HCT116 (cell line): Measurements from ENCODE around the gene ST3GAL3. TPM values are rescaled to one million over a fixed set of nuclear protein-coding genes. Genes with fewer than 3 reads are reported as not detected.
A peak's percentile ranks its signal among the peaks of the same experiment; 100 is the strongest.

Experiments
- ATAC-seq: fragments of 200-7000 bp; cut with Tn5 transposase; 2 replicates; pipeline ENCODE4 v1.9.1; 2020; ENCODE audit warnings: mild to moderate bottlenecking, moderate library complexity
- BruUV-seq: library from RNA; stranded (reverse); fragments of 400-500 nt; replicated peaks from 2 replicates; lab custom pipeline; 2021; lab: Mats Ljungman, UMichigan
- CTCF ChIA-PET: fragments of 300-600 bp; sonication (Branson Sonifier 250); formaldehyde crosslinking; loops from one replicate; lab custom pipeline; 2021; ENCODE audit warnings: antibody characterized with exemption; lab: Charles Lee
- POLR2A ChIA-PET: fragments of 300-600, 350-600 bp; sonication (Branson Sonifier 250); formaldehyde crosslinking; loops from one replicate; lab custom pipeline; 2021; ENCODE audit warnings: antibody characterized with exemption; lab: Charles Lee
- RAD21 ChIA-PET, 2 experiments: fragments of 300-600 bp; sonication (Branson Sonifier 250); formaldehyde crosslinking; loops; one replicate each; lab custom pipeline; 2023; ENCODE audit warnings: low total read pairs in 2 of 2; ENCODE audit not compliant: uncharacterized antibody in 2 of 2, unreplicated experiment in 2 of 2, low non-redundant PET in 1 of 2; lab: Charles Lee
- DNase-seq: peaks from one replicate; pipeline ENCODE4 v3.0.0-alpha.2; 2010; ENCODE audit warnings: low read depth, low spot score
- H2AFZ ChIP-seq: fragments of 200-600 bp; shearing (Covaris generic), sonication (generic); 2 replicates; pipeline ENCODE4 v1.6.1; 2017; ENCODE audit warnings: low read depth, mixed run types, mixed read lengths, antibody characterized with exemption, low read length; ENCODE audit not compliant: poor library complexity, severe bottlenecking
- H3K27ac ChIP-seq: 2 replicates; pipeline ENCODE4 v1.5.1; 2012; ENCODE audit warnings: low read depth, low read length
- H3K27me3 ChIP-seq: fragments of 200-600 bp; sonication (generic); 2 replicates; pipeline ENCODE4 v1.6.1; 2016; ENCODE audit warnings: mixed run types, low read length, mixed read lengths; ENCODE audit not compliant: insufficient read depth
- H3K36me3 ChIP-seq, 2 experiments: fragments of 200-500 bp in 1 of 2; fragments of 200-600 bp in 1 of 2; sonication (Bioruptor generic) in 1 of 2; sonication (generic) in 1 of 2; 2 replicates each; pipeline versions ENCODE4 v1.5.1 to v1.6.1; 2014 to 2016; ENCODE audit warnings: low read length in 2 of 2, inconsistent platforms in 1 of 2, mixed read lengths in 1 of 2, mixed run types in 1 of 2; ENCODE audit not compliant: insufficient read depth in 2 of 2, control insufficient read depth in 1 of 2
- H3K4me1 ChIP-seq, 2 experiments: fragments of 200-600 bp in 1 of 2; sonication (generic) in 1 of 2; 2 replicates each; pipeline versions ENCODE4 v1.5.1 to v1.6.1; 2012 to 2017; ENCODE audit warnings: low read length in 2 of 2, inconsistent platforms in 1 of 2, mild to moderate bottlenecking in 1 of 2, mixed read lengths in 1 of 2, mixed run types in 1 of 2, moderate library complexity in 1 of 2; ENCODE audit not compliant: insufficient read depth in 2 of 2, control insufficient read depth in 1 of 2
- H3K4me2 ChIP-seq: fragments of 200-600 bp; sonication (generic); 2 replicates; pipeline ENCODE4 v1.6.1; 2017; ENCODE audit warnings: mixed run types, low read length, mixed read lengths
- H3K4me3 ChIP-seq, 2 experiments: fragments of 200-600 bp in 1 of 2; sonication (generic) in 1 of 2; replicated peaks in 1 of 2; 2 replicates each; pipeline ENCODE4 v1.5.1; 2011 to 2016; ENCODE audit warnings: low read length in 2 of 2, control low read depth in 1 of 2, low read depth in 1 of 2, mild to moderate bottlenecking in 1 of 2, mixed read lengths in 1 of 2, mixed run types in 1 of 2
- H3K79me2 ChIP-seq: fragments of 200-600 bp; sonication (generic); 2 replicates; pipeline ENCODE4 v1.6.1; 2017; ENCODE audit warnings: mild to moderate bottlenecking, mixed run types, low read length, moderate library complexity, mixed read lengths; ENCODE audit not compliant: insufficient read depth
- H3K9ac ChIP-seq: fragments of 200-600 bp; sonication (generic); 2 replicates; pipeline ENCODE4 v1.6.1; 2016; ENCODE audit warnings: low read length, mixed read lengths
- H3K9me2 ChIP-seq: fragments of 200-600 bp; sonication (generic), shearing (Covaris generic); 2 replicates; pipeline ENCODE4 v1.6.1; 2017; ENCODE audit warnings: mixed run types, mild to moderate bottlenecking, moderate library complexity; ENCODE audit not compliant: insufficient read depth
- H3K9me3 ChIP-seq, 2 experiments: fragments of 200-500 bp in 1 of 2; fragments of 200-600 bp in 1 of 2; sonication (Bioruptor generic) in 1 of 2; sonication (generic) in 1 of 2; 2 replicates each; pipeline ENCODE4 v1.6.1; 2014 to 2017; ENCODE audit warnings: low read length in 2 of 2, mixed read lengths in 2 of 2, inconsistent platforms in 1 of 2, low read depth in 1 of 2, mild to moderate bottlenecking in 1 of 2, mixed run types in 1 of 2, moderate library complexity in 1 of 2; ENCODE audit not compliant: control insufficient read depth in 1 of 2, insufficient read depth in 1 of 2
- H4K20me1 ChIP-seq: fragments of 200-600 bp; sonication (generic), shearing (Covaris generic); 2 replicates; pipeline ENCODE4 v1.6.1; 2017; ENCODE audit warnings: mixed run types, mild to moderate bottlenecking, moderate library complexity; ENCODE audit not compliant: insufficient read depth
- CBX3 ChIP-seq: IDR thresholded peaks from 2 replicates; pipeline ENCODE4 v1.6.1; 2012; ENCODE audit warnings: low read depth
- CEBPB ChIP-seq: IDR thresholded peaks from 2 replicates; pipeline ENCODE4 v1.6.1; 2012; ENCODE audit warnings: low read depth
- EGR1 ChIP-seq: IDR thresholded peaks from 2 replicates; pipeline ENCODE4 v1.6.1; 2012; ENCODE audit warnings: low read depth
- ELF1 ChIP-seq: IDR thresholded peaks from 2 replicates; pipeline ENCODE4 v1.6.1; 2012; ENCODE audit warnings: low read depth, borderline replicate concordance
- EZH2 ChIP-seq: fragments of 200-600 bp; sonication (generic); IDR thresholded peaks from 2 replicates; pipeline ENCODE4 v1.6.1; 2017; ENCODE audit warnings: antibody characterized with exemption, mixed run types
- EZH2phosphoT487 ChIP-seq: fragments of 200-600 bp; IDR thresholded peaks from 2 replicates; pipeline ENCODE4 v1.6.1; 2018; ENCODE audit warnings: antibody characterized with exemption, borderline replicate concordance
- FOSL1 ChIP-seq: IDR thresholded peaks from 2 replicates; pipeline ENCODE4 v1.6.1; 2012; ENCODE audit warnings: low read depth
- JUND ChIP-seq: IDR thresholded peaks from 2 replicates; pipeline ENCODE4 v1.6.1; 2012
- POLR2A ChIP-seq: IDR thresholded peaks from 2 replicates; pipeline ENCODE4 v1.7.0; 2011; ENCODE audit warnings: borderline replicate concordance; ENCODE audit not compliant: insufficient read depth, insufficient read length; ENCODE audit errors: extremely low read depth
- POLR2AphosphoS5 ChIP-seq: IDR thresholded peaks from 2 replicates; pipeline ENCODE4 v1.6.1; 2011; ENCODE audit warnings: mild to moderate bottlenecking, low read depth, low read length, moderate library complexity
- RAD21 ChIP-seq: IDR thresholded peaks from 2 replicates; pipeline ENCODE4 v1.6.1; 2012; ENCODE audit warnings: low read depth, mild to moderate bottlenecking
- SIN3A ChIP-seq: IDR thresholded peaks from 2 replicates; pipeline ENCODE4 v1.6.1; 2012; ENCODE audit warnings: low read depth
- SP1 ChIP-seq: IDR thresholded peaks from 2 replicates; pipeline ENCODE4 v1.6.1; 2012; ENCODE audit warnings: low read depth
- TCF7L2 ChIP-seq: IDR thresholded peaks from 2 replicates; pipeline ENCODE4 v1.7.0; 2011; ENCODE audit warnings: borderline replicate concordance, inconsistent platforms; ENCODE audit not compliant: insufficient read depth, insufficient read length; ENCODE audit errors: extremely low read depth
- YY1 ChIP-seq: IDR thresholded peaks from 2 replicates; pipeline ENCODE4 v1.6.1; 2011; ENCODE audit warnings: low read length, low read depth, moderate library complexity, mild to moderate bottlenecking; ENCODE audit not compliant: insufficient replicate concordance; ENCODE audit errors: extremely low read depth
- ZNF274 ChIP-seq: fragments of 200-500 bp; sonication (Bioruptor generic); IDR thresholded peaks from 2 replicates; pipeline ENCODE4 v1.6.1; 2014; ENCODE audit warnings: mild to moderate bottlenecking, low read depth, low read length, inconsistent platforms
- intact Hi-C: fragments of 100-400 bp; cut with micrococcal nuclease; formaldehyde crosslinking; loops from 2 replicates; pipeline ENCODE4 v1.10.0; 2022
- total RNA-seq: library from RNA; stranded (reverse); gene quantifications from one replicate; pipeline ENCODE4 v1.2.1, GENCODE V29; 2021; ENCODE audit not compliant: unreplicated experiment
- TF ChIP-seq, protein P1 (sequence below): IDR thresholded peaks from 2 replicates; pipeline ENCODE4 v1.6.1; 2012; ENCODE audit warnings: low read depth
- TF ChIP-seq, protein P2 (sequence below): IDR thresholded peaks from 2 replicates; pipeline ENCODE4 v1.6.1; 2012
- TF ChIP-seq, protein P3 (sequence below): IDR thresholded peaks from 2 replicates; pipeline ENCODE4 v1.6.1; 2012

ST3GAL3 gene
- total RNA-seq, 1 experiment from 2014 or later, result 7.2 TPM

DNA sequence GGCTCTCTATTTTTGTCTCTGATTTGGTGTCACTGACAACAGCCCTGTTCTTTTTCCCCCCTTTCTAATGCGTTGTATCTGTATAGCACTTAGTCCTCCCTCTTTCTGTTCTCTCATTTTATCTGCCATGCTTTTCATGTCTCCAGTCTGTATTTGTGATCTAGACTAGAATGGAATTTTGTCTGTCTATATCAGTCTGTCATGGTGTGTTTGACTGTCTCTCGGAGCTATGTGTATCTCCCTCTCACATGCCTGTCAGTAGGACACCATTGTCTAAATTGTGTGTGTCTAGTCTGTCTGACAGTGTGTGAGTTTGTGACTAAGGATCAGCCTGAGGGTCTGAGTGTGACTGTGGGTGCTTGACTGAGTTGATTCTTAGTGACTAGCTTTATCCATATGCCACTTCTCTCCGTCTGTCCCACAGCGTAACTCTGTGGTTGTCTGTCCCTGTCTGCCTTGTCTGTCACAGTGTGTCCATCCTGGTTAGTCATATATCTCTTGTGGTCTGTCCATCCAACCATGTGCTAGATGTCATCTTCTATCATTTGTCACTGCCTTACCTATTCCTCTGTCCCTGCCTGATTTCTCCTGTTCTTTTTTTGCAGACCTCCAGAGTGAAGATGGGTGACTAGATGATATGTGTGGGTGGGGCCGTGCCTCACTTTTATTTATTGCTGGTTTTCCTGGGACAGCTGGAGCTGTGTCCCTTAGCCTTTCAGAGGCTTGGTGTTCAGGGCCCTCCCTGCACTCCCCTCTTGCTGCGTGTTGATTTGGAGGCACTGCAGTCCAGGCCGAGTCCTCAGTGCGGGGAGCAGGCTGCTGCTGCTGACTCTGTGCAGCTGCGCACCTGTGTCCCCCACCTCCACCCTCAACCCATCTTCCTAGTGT is 270.3 kb downstream of the ST3GAL3 start:
- H3K27ac ChIP-seq, result peak overlapping the region; percentile 81

More for the DNA sequence above, 270.3 kb downstream of the ST3GAL3 start:
- DNase-seq, result no peak
- Histone ChIP-seq H4K20me1 (no peaks in the 10 kb centered on the region), H3K9ac (peak overlapping the region; percentile 77), H3K9me3 (no peaks in the 10 kb centered on the region), H3K79me2 (peaks cover 73% of the 10 kb centered on the region), H3K4me2 (peak overlapping the region; percentile 87), H3K4me3 (peak overlapping the region in 1 of 2 experiments; percentile 73; a peak in 2 of 4 replicates), H3K4me1 (peaks cover 21 to 61% of the 10 kb centered on the region in 2 experiments), H2AFZ (no peak overlapping the region), H3K9me2 (no peaks in the 10 kb centered on the region), H3K36me3 (peaks cover 10 to 44% of the 10 kb centered on the region in 2 experiments; a peak in 3 of 4 replicates), H3K27me3 (no peaks in the 10 kb centered on the region)
- ChIA-PET POLR2A (interaction anchor here (0.6 kb wide), 1 partner anchor 330 kb away, joined by 3 read pairs; no protein-coding TSS in a partner anchor), RAD21 (no interaction called here), CTCF (interaction anchor here (1.3 kb wide), 1 partner anchor 71 kb away, joined by 3 read pairs; no protein-coding TSS in a partner anchor)
- TF ChIP-seq TCF7L2 (no peak), CBX3 (no peak), JUND (no peak), CEBPB (no peak), EGR1 (no peak), POLR2A (no peak), EZH2 (no peak), POLR2AphosphoS5 (no peak), YY1 (no peak), FOSL1 (no peak), EZH2phosphoT487 (no peak), RAD21 (no peak), ZNF274 (no peak), SP1 (no peak), SIN3A (no peak), ELF1 (no peak)
- TF ChIP-seq, protein P1, sequence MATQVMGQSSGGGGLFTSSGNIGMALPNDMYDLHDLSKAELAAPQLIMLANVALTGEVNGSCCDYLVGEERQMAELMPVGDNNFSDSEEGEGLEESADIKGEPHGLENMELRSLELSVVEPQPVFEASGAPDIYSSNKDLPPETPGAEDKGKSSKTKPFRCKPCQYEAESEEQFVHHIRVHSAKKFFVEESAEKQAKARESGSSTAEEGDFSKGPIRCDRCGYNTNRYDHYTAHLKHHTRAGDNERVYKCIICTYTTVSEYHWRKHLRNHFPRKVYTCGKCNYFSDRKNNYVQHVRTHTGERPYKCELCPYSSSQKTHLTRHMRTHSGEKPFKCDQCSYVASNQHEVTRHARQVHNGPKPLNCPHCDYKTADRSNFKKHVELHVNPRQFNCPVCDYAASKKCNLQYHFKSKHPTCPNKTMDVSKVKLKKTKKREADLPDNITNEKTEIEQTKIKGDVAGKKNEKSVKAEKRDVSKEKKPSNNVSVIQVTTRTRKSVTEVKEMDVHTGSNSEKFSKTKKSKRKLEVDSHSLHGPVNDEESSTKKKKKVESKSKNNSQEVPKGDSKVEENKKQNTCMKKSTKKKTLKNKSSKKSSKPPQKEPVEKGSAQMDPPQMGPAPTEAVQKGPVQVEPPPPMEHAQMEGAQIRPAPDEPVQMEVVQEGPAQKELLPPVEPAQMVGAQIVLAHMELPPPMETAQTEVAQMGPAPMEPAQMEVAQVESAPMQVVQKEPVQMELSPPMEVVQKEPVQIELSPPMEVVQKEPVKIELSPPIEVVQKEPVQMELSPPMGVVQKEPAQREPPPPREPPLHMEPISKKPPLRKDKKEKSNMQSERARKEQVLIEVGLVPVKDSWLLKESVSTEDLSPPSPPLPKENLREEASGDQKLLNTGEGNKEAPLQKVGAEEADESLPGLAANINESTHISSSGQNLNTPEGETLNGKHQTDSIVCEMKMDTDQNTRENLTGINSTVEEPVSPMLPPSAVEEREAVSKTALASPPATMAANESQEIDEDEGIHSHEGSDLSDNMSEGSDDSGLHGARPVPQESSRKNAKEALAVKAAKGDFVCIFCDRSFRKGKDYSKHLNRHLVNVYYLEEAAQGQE, result no peak
- TF ChIP-seq, protein P2, sequence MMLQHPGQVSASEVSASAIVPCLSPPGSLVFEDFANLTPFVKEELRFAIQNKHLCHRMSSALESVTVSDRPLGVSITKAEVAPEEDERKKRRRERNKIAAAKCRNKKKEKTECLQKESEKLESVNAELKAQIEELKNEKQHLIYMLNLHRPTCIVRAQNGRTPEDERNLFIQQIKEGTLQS, result no peak
- TF ChIP-seq, protein P3, sequence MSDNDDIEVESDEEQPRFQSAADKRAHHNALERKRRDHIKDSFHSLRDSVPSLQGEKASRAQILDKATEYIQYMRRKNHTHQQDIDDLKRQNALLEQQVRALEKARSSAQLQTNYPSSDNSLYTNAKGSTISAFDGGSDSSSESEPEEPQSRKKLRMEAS, result no peak
- no TSS peak for BruUV-seq
- no peak for ATAC-seq
- intact Hi-C loops, result no loop called here
